ENCODE data around the gene TNS1.
A peak's percentile ranks its signal among the peaks of the same experiment; 100 is the strongest.

TNS1 gene

DNA sequence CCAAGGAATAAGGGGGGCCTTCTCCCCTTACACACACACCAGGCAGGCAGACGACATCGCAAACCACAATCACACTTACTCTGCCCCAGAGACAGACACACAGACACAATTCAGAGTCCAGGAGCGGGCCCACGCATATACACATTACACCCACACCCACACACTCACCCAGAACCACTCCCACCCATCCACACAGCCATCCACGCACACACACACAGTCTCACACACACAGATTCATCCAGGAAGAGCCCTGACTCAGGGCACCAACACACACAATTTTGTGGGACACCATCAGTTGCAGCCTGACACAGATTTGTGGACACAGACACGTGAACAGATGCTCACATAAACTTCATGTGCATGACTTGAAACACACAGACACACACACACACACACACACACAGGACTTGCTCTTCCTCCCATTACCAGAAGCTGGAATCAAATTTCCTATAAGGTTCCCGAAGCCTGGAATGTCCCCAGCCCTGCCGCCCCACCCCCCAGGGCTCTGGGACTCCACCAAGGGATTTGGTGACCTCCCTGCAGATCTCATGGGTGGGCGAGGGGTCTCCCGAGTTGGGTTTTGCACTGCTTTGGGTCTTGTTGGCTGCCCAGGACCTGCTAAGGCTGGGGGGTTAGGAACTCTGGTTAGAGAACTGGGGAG lies 23.5 kb downstream of the TNS1 start:
- DNase-seq, result peak; percentile 72

DNA sequence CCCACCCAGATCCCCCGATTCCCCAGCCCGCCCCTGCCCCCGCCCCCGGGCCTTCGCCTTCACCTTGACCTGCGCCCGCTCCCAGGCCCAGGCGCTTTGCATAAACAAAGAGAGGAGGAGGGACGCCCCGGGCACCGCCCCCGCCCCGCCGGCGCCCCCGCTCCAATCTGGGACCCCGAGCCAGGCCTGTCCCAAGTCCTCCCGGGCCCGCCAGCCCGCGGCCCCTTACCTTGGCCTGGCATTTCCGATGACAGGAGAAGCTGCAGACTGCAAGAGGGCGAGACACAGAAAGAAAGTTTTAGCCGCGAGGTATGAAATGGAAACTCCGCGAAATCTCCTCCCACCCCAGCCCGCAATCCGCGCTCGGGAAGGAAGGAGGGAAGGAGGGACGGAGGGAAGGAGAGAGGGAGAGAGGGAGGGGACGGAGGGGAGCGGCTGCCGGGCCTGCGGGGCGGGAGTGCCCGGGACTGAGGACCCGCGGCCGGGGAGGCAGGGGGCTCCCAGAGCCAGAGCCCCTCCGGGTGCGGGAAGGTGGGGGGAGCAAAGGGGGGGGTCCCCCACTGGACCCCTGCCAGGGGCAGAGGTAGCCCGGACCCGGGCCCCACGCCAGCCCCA lies 24.2 kb downstream of the TNS1 start:
- peak; percentile 80 for DNase-seq

GRCh38 chr2:217977840-217978535 lies 24.8 kb downstream of the TNS1 start:
- DNase-seq, result no peak

GRCh38 chr2:217976301-217976700 lies 26.5 kb downstream of the TNS1 start:
- DNase-seq, result no peak

DNA sequence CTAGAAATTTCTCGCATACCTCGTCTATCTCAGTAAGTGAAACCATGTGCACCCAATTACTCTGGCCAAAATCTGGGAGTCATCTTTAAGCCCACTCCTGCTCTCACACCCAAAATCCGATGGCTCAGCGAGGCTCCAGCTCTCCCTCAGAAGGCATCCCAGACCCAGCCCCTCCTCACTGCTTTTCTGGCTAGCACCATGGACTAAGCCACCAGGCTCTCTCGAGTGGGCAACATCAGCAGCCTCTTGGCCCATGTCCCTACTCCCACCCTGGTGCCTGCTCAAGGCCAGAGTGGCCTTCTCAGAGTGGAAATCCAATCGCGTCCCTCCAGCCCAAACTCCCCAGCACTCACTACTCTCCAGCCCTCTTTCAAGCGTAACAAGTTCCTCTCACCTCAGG lies 27.2 kb downstream of the TNS1 start:
- DNase-seq, result no peak

GRCh38 chr2:217974389-217975005 lies 28.3 kb downstream of the TNS1 start:
- DNase-seq, result no peak

DNA sequence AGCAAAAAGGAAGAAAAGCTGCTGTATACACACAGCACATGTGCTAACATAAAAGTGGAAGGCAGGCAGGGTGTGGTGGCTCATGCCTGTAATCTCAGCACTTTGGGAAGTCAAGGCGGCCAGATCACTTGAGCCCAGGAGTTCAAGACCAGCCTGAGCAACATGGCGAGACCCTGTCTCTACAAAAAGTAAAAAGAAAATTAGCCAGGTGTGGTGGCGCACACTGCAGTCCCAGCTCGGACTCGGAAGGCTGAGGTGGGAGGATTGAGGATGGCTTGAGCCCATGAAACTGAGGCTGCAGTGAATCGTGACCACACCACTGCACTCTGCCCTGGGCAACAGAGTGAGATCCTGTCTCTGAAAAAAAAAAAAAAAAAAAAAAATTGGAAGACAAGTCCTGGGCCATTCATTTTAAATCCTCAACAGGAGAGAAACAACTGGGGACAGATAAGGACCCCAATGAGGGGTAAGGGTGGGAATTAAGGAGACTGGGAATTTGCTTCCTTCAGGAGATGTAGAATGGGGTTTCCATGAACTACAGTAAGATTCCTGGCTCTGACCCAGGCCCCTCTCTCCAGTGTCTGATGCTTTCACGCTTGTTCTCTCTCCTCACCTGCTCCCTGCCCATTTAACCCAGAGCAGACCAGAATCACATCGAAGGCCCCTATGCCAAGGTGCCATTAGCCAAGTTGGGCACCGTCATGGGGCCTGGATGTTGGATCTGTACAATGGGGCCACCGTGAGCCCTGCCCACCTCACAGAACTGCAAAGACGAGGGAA lies 29.6 kb downstream of the TNS1 start:
- no peak for DNase-seq

DNA sequence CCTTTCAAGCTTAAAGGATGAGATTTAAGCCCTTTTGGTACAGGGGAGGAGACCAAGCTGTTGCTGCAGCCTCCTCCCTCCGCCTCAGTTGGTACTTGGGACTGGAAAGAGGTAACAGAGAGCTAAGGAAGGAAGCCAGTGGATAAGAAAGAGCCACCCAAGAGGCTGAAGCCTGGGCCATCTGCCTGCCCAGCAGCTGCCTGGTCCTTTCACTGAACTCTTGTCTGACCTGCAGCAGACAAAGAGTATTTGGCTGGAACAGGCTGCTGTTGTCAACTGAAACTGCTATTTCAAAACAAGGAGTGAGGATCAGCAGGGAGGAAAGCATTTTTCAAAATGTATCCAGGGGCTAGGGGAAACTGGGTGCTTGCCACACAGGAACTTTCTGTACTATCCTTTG lies 30.3 kb downstream of the TNS1 start:
- DNase-seq, result no peak

DNA sequence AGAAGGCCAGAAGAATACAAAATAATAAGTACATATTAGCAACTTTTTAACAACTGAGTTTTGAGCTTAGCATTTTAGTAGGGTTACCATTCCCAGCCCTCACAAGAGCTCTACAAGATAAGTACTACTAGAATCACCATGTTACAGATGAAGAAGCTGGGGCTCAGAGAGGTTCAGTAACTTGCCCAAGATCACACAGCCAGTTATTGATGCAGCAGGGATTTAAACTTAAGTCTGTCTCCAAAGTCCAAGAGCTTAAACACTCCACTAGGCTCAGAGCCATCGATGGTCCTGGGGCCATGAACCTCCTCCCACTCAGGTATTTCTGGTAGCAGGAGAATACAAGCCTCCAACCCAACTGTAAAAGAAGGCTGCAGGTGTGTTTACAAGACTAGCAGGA lies 30.8 kb downstream of the TNS1 start:
- DNase-seq, result no peak

DNA sequence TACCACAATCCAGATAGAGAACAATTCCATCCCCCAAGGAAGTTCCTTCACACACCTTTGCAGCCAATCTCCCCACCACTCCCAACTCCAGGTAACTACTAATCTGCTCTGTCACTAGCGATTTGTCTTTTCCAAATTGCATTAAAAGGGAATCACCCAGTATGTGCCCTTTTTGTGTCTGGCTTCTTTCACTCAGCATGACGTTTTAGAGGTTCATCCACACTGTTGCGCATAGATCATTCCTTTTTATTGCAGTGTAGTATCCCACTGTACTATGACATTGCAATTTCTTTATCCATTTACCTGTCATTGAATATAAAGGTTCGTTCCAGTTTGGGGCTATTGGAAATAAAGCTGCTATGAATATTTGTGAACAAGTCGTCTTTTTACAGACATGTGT lies 31.6 kb downstream of the TNS1 start:
- DNase-seq, result no peak

DNA sequence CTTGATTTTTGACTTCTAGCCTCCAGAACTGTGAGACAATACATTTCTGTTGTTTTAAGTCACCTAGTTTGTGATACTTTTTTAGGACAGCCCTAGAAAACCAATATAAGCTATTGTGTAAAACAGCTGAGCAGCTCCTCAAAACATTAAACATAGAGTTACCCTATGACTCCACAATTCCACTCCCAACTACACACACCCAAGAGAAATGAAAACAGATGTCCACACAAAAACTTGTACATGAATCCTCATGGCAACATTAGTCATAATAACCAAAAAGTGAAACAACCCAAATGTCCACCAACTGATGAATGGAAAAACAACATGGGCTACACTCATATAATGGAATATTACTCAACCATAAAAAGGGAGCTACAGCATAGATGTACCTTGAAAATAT lies 32.6 kb downstream of the TNS1 start:
- no peak for DNase-seq

GRCh38 chr2:217969588-217969987 lies 33.2 kb downstream of the TNS1 start:
- no peak for DNase-seq

- DNase-seq, result no peak
Measured at GRCh38 chr2:217968023-217968422, 34.8 kb downstream of the TNS1 start.

DNA sequence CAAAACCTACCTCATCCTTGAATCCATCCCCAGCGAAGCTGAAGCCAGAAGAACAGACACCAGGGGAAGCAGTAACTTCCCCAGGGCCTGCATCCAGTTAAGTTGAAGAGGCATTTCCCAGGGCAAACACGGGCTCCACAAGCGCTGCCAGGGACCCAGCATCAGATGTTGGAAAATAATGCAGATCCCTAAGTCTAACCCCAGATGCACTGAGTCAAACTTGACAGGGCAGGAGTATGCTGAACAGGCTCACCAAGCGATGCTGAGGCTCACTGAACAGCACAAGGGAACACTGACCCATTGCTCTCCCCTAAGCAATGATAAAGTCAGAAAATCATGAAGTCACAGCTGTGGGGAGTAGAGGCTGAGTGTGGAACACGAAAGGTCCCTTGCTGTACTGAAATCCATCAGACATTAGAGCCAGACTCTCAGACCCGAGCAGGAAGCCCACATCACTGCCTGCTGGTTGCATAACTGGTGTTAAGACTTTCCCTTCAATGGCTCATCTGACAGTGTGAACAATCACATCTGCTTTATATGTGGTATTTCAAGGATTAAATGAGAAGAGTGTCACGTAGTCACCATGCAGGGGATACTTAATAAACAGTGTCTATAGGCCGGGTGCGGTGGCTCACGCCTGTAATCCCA lies 36.2 kb downstream of the TNS1 start:
- DNase-seq, result no peak

GRCh38 chr2:217964275-217965161 lies 38.3 kb downstream of the TNS1 start:
- DNase-seq, result no peak

DNA sequence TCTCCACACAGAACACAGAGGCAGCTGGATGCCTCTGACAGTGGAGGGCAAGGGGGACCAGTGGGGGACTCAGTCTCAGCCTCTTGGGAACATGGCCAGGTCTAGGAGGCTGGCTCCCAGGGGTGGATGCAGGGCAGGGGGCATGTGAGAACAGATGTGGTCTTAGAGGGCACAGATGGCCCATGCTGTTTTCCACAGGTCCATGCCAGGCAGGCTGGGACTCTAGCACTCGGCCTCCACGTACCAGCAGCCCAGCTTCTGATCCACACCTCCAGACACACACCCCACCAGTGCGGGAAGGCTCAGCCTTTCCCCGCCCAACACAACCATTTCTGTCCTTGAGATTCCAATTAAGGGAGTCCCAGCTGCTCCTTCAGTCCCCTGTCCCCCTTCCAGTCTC lies 42.4 kb downstream of the TNS1 start:
- no peak for DNase-seq

- no peak for DNase-seq
Measured at GRCh38 chr2:217959723-217960122, 43.1 kb downstream of the TNS1 start.

- DNase-seq, result no peak
Measured at GRCh38 chr2:217958884-217959225, 43.9 kb downstream of the TNS1 start.

DNA sequence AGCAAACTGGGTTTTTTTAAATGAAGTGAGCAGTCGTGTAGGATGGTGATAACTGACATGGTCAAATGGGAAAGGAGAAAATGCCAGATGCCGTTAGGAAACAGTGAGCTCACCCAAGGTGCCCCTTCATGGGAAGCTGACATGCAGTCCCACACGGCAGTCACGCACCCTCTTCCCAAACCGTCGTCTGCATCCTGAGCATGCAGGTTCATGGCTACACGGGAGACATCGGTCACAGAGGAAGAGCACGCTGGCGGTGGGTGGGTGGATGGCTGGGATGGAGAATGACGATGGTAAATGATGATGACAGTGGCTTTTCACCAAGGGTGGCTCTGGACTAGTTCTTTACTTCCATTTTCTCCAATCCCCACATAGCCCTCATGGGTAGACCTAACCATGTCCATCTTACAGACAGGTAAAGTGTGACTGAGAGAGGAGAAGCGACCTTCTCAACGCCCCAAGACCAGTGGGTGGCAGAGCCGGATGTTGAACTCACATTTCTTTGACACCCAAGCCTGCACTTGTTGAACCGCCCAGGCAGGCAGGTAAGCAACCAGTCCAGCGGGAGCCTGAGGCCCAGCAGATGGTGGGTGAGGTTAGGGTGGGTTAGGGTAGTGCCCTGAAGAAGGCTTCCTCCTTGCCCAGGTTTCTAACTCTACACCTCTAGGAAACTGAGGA lies 44.5 kb downstream of the TNS1 start:
- no peak for DNase-seq

Measured in right kidney (tissue), 1 donor.